GM19043 (cell line): Measurements from ENCODE around the gene AHCTF1.
"Not testable (repeated sequence)": the region's sequence is repeated elsewhere in the genome, so short reads cannot be mapped to it uniquely, and the experiment has no call there.

ENCODE experiments used
- ATAC-seq: cut with Tn5 transposase; IDR thresholded peaks from one replicate; pipeline ENCODE4 v1.9.1; 2021; ENCODE audit warnings: low read depth; ENCODE audit not compliant: unreplicated experiment

Gene AHCTF1

DNA sequence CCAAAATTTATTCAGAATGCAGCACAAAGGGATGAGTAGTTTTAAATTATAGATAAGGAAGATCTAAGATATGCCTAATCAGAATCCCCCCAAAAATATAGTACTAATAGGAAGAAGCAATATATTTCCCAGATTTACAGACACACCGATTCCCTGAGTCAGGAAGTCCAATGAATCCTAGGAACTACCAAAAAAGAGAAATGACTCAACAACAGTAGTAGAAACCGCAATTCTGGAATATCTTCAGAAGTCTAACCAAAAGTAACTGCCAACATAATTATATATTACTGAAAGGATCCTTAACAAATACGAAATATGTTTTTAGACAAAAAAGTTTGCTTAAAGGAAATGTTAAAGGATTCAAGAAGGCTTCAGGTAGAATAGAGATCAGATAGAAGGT lies 10.3 kb downstream of the AHCTF1 start:
- no peak for ATAC-seq

DNA sequence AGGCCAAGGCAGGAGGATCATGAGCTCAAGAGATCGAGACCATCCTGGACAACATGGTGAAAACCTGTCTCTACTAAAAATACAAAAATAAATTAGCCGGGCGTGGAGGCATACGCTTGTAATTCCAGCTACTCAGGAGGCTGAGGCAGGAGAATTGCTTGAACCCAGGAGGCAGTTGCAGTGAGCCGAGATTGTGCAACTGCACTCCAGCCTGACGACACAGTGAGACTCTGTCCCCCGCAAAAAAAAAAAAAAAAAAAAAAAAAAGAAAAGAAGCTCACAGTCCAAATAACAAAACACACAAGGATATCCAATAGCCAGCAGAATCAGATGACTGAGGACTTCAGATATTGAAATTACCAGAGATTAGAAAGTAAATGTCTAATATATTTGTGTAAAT lies 11.8 kb downstream of the AHCTF1 start:
- no peak for ATAC-seq

DNA sequence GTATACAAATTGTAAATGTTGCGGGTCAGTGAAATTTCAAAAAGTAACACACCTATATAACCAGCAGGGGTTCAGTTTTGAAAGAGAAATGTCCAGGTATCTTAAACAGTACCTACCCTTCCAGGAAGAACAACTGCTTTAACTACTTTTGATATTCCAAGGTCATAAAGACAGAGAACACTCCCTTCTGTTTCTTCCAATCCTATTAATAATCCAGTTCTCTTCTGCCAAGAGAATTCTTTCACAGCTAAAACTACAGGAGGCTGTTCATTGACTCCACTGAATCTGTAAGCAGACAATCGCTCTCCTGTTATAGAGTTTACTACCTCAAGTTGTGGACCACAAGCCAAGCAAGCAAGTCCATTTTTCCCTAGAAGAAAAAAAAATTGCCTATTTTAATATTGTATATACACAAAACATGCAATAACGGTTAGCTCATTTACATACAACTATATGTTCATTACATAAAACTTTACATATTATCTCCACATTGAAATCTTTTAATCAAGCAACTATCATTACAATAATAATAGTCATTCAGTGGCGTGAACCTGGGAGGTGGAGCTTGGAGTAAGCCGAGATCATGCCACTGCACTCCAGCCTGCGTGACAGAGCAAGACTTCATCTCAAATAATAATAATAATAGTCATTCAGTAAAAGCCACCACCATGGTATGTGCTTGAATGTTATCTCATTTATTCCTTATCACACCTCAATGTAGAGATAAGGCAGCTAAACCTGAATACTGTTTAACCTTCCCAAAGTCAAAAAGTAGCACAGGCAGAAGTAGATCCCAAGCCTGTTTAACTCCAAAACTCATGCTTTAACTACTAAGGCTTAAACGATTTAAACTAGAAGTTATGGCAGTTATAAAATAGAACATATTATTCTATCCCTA lies 15.5 kb downstream of the AHCTF1 start:
- ATAC-seq = not testable (repeated sequence)

DNA sequence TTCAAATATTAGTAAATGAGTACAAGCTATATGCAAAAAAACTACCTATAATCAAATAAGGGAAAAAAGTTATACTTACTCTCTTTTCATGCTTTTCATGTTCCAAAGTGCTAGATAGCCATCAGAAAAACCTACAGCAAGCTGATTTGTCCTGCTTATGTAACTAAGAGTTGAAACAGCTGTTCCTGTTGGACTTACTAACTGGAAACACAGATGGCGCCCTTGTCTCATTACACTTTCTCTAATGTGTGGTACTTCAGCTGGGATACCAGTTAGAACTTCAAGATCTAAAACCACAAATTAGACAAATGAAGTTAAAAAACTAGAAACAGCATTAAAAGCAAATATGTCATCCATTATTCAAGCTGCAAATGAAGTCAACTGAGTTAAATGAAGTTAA lies 24.3 kb downstream of the AHCTF1 start:
- no peak for ATAC-seq

DNA sequence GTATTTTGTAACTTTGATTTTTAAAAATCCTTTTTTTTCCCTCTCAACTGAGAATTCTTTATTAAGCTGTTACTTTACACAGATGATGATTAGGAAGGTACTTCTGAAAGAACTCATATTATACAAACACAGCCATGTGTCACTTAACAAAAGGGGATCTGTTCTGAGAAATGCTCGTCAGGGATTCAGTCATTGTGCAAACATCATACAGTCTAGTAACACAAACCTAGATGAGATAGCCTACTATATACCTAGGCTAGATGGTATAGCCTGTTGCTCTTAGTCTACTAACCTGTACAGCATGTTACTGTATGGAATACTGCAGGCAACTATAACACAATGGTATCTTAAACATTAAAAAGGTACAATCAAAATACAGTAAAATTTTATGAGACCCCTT lies 24.9 kb downstream of the AHCTF1 start:
- ATAC-seq = no peak

DNA sequence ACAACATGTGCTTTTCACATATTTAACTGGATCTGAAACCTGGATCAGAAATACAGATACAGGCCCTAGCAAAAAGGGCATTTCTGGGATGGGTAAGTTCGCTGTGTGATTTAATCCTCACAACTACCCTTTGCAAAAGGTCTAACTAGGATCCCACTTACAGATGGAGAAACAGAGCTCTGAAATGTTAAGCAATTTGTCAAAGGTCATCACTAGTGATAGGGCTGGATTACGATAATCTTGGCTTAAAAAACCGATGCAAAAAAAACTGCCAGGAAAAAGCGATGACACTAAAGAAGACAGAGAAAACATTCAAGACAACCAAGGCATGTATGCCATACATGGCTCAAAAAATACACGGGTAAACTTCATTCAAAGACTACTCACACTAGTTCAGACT lies 29.9 kb downstream of the AHCTF1 start:
- no peak for ATAC-seq

DNA sequence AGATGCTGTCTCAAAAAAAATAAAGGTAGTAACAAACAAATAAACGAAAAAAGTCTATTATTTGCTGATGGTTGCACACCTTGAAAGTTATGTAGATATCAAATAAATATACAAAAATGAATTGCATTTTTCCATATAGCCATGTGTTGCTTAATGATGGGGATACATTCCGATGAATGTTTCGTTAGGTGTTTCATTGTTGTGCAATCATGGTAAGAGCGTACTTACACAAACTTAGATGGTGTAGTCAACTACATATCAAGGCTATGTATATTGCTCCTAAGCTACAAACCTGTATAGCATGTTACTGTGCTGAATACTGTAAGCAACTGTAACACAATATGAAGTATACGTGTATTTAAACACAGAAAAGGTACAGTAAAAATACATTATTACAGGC lies 34.4 kb downstream of the AHCTF1 start:
- ATAC-seq = no peak

DNA sequence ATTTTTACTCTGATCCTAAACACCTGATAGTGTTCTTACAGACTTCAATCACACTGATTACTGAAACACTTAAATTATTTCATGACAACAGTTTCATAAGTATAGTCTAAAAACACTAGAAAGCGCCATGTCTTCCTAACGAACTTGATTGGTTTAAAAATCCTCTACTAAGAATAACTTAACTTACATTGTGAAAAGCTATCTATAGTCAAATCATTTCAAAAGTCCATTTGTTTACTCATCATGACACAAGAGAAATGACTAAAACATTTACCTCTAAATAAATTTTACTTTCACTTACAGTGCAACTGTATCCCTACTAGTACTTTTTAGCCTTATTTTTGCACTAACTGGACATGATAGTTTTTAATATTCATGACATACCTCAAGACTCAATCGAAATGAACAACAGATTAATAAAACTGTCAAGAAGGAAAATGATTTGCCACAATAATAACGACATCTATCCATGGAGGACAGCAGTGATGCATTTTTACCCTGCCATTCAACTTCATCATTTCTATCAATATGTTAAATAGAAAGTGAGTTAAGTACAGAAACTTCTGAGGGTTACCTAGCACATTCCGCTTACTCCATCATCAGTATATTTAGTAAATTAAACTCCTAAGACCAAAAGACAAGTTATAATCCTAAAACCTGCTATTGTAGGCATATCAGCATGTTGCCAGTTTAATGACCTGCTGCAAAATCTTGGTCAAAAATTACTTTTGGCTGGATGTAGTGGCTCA lies 38.4 kb downstream of the AHCTF1 start:
- ATAC-seq = no peak

DNA sequence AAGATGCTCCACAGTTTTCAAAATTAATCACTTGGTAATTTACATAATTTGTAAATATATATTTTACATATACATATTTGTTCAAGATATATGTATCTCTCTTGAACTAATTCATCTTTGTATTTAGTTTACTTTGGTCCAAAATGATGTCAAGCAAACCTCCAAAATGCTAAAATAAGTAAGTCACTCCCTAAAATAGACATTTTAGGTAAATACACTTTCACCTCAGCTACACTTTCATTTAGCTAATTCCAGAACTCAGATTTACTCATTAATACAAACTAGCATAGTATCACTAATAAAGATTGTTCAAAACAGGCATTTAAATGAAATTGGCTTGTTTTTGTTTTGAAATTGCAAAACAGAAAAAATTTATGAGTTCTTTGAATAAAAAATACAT lies 40.6 kb downstream of the AHCTF1 start:
- ATAC-seq = no peak

DNA sequence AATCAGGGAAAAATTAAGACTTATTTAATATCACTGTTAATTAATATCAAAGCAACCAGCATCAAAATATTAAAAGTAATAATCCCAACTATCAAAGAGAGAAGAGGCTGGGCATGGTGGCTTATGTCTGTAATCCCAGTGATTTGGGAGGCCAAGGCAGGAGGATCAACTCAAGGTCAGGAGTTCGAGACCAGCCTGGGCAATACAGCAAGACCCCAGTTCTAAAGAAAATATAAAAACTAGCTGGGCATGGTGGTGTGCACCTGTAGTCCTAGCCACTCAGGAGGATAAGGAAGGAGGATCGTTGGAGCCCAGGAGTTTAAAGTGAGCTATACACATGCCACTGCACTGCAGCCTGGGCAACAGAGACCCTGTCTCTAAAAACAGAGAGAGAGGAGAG lies 43.2 kb downstream of the AHCTF1 start:
- no peak for ATAC-seq

DNA sequence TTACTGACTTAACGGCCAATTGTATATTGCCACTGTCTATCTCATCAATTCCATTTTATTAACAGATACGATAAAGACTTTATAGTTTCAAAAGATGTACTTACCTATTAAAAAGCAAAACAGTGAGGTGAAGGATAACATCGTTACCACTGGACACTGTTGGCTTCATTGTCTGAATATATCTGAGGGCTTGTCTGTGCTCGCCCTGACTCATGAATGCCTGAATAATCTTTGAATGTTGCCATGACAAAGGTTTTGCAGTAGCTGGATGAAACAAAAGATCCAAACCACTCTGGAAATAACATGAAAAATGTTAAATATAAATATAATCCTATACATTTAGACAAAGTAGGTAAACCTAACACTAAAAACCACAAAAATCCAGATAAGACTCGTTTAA lies 46.4 kb downstream of the AHCTF1 start:
- ATAC-seq = not testable (repeated sequence)

DNA sequence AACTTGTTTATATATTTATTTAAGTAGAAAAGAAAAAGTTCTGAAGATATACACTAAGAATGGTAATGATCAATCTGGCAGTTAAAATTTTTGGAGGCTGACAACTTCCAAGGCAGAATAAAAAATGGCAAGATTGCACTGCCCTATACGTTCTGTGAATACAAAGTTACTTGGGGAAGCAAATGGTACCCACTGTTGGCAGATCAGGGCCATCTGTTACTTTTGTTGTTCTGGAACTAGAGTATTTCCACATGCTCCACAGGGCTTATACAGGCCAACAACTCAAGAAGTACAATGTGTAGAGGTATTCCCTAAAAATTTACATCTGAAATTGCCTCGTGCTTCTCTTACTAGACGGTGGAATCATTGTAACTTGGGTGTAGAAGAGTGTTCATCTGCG lies 53.2 kb downstream of the AHCTF1 start:
- ATAC-seq = no peak

DNA sequence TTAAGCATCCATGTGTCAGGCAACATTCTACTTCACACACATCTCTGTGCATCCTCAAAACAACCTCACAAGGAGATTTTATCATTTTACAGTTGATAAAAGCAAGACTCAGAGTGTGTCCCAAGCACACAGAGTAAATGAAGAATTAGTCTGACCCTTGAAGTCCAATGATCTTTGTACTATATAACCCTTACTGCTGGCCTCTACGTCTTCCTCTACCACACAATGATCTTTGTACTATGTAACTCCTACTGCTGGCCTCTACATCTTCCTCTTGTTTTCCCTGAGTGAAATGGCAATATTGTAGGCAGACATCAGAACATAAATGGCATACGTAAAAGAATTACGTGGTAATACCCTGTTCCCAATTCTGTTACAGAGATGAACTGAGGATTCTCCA lies 55.3 kb downstream of the AHCTF1 start:
- ATAC-seq = no peak

DNA sequence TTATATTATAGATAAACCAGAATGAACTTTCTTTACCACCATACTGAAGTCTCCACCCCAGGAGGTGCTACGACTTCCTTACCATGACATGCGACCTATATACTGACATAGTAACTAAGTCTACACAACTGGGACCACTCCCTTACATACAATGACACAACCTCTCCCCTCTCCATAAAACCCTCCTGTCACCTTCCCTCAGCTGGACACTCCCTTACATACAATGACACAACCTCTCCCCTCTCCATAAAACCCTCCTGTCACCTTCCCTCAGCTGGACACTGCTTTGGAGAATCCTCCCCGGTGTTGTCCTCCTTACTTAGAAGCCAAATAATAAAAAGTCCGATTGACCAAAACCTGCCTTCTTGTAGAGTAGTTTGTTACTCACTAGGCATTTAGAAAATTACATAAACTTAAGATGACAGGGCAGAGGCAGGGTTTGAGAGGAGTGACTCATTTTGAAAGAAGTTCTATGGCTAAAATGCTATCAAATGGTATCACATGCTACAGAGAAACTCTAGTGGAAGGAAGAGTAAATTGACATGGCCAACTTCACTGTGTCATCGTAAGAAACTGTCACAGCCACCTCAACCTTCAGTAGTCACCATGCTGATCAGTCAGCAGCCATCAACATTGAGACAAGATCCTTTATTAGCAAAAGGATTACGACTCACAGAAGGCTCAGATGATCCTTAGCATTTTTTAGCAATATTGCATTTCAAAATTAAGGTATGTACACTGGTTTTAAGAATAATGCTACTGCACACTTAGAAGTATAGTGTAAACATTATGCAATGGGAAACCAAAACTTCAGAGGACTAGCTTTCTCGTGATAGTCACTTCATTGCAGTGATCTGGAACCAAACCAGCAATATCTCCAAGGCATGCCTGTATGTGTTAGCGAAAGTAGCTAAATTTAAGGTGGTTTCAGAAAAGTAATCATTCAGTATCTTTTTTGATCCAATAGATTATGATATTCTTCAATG lies 56.4 kb downstream of the AHCTF1 start:
- ATAC-seq = no peak

DNA sequence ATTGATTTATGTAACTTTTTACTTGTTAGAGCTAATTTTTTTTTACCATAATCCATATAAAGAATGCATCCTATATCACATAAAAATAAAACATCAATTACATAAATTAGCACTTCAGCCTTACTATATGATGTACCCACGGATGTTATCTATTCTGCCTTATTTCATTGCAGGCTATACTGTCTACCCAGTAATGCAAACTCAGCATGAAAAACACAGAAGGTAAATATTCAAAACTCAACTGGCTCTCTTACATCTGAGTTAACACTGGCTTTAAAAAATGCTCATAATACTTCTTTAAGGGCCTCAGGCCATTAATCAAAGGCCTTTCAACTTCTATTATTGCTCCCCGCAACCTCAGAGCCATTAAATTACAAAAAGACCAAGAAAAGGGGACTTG lies 65.8 kb downstream of the AHCTF1 start:
- no peak for ATAC-seq

DNA sequence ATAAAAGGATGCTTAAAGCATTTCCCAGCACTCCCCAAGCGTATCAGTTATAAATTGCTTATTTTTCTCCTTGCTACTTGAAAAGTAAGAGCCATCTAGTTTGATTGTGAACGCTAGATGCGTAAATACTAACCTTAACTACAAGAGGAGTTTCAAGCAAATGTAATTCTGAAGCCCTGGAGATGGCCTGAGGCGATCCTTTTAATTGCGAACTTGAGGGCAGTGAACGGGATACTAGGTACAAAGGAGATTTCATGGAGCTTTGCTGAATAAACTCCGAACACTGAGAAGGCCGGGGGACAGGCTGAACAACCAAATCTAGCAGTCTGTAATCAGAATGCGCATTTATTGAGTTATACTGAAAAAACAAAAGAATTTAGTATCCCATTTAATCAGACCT lies 68.0 kb downstream of the AHCTF1 start:
- ATAC-seq = not testable (repeated sequence)

DNA sequence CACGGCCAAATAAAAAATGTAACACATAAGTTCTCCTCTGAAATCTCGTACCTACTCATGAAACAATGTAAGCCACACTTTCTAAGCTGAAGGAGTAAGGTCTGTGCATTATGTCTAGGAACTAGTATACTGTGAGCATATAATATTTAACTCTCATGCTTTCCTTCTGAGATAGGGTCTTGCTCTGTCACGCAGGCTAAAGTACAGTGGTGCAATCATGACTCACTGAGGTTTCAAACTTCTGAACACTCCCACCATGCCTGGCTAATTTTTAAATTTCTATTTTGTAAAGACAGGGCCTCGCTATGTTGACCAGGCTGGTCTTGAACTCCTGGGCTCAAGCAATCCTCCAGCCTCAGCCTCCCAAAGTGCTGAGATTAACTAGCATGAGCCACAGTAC lies 71.3 kb downstream of the AHCTF1 start:
- no peak for ATAC-seq

DNA sequence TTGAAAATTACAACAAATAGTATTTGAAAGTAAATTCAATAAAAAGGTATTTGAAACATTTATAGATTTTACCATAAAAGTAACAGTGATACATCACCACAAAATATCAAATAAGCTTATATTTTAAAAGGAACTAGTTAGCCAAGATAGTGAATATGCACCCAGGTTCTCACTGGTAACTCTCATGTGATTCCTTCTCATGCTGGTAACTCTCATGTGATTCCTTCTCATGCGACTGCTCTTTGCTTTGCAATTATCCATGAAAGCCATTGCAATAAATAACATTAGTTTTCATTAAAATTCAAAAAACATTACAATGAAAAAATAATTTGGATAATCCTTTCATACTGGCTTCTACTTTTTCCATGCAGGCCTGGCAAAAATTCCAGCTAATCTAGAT lies 75.4 kb downstream of the AHCTF1 start:
- no peak for ATAC-seq

DNA sequence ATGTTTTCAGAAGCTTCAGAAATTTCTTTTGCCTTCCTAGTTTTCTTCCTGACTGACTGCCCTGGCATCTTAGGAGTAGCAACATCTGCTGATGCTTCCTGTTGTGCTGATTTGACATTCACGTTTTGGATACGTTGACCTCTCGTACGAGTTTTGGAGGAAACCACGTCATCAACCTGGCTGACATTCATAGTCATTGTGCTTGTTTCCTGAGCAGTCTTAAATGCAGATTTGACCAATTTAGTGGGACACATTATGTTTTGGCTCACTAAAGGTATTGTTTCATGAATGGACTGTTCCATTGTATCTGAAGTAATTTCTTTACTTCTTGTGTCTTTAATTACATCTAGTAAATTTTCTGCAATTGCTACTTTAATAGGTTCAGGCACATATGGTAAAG lies 81.1 kb downstream of the AHCTF1 start:
- not testable (repeated sequence) for ATAC-seq

DNA sequence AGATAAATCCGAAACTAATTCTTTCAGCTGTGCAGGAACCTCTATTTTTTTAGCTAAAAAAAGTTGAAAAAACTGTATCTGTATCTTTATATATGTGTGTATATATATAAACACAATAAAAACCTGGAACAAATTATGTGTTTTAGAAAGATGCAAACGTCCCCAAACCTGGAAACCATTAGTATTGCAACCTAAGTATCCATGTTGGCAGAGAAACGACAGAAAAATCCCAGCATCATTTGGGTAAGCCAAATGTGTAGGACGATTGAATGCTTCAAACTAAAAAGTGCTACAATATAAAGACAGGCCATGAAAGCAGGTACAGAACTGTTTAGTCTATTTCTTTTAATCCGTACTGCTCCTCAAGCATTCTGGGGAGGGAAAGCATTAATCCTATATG lies 87.9 kb downstream of the AHCTF1 start:
- ATAC-seq = no peak

DNA sequence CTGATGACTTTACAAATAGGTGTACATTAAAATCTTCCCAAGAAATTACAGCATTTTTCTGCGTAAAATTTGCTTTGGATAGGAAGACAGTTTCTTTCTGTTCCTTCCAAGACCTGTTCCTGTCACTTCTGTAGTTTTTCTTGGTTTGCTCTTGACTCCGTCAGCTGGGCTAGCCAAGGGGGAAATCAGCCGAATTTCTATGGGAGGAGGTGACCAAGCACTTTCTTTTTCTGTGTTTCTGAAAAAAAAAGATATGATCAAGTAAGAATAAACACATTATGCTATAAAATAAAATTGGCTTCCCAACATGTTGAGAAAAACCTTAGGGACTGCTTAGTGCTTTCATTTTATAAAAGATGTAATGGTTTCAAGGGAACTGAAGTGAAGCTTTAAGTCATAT lies 91.0 kb downstream of the AHCTF1 start:
- ATAC-seq = not testable (repeated sequence)
